GM12878 (cell line): ENCODE results near the gene UQCR10. TPM values are rescaled to one million over a fixed set of nuclear protein-coding genes. Genes with fewer than 3 reads are reported as not detected.

ENCODE experiments used
- ATAC-seq: fragments of 200-7000 bp; cut with Tn5 transposase; 3 replicates; pipeline ENCODE4 v1.9.1; 2020; ENCODE audit warnings: mild to moderate bottlenecking, moderate library complexity
- BruUV-seq: library from RNA; stranded (reverse); fragments of 400-500 nt; replicated peaks from 2 replicates; lab custom pipeline; 2021; lab: Mats Ljungman, UMichigan
- CTCF ChIA-PET: fragments of 300-600 bp; sonication (Branson Sonifier 250); formaldehyde crosslinking; extraction: SDS; loops from one replicate; lab custom pipeline; 2021; ENCODE audit warnings: inconsistent platforms; lab: Yijun Ruan, JAX
- POLR2A ChIA-PET: fragments of 350-600 bp; formaldehyde crosslinking; extraction: SDS; loops from one replicate; lab custom pipeline; 2021; ENCODE audit warnings: inconsistent platforms; lab: Charles Lee
- RAD21 ChIA-PET: fragments of 300-600 bp; sonication (Branson Sonifier 250); formaldehyde crosslinking; loops from one replicate; lab custom pipeline; 2023; ENCODE audit warnings: antibody characterized with exemption; ENCODE audit not compliant: unreplicated experiment; lab: Charles Lee
- SMC1A ChIA-PET: fragments of 300-600 bp; sonication (Branson Sonifier 250); formaldehyde crosslinking; loops from one replicate; lab custom pipeline; 2023; ENCODE audit not compliant: unreplicated experiment, uncharacterized antibody; lab: Charles Lee
- DNase-seq: peaks from one replicate; pipeline ENCODE4 v3.0.0-alpha.2; 2011; ENCODE audit warnings: low read depth, low spot score
- FAIRE-seq: peaks from 3 replicates; lab custom pipeline; 2011; peaks lifted over from hg19 to GRCh38; lab: Jason Lieb, UNC
- H2AFZ ChIP-seq: 2 replicates; pipeline ENCODE4 v1.6.0; 2011; ENCODE audit warnings: low read depth, low read length, control low read depth; ENCODE audit not compliant: control insufficient read depth
- H3K27ac ChIP-seq: 2 replicates; pipeline ENCODE4 v1.5.1; 2011; ENCODE audit warnings: control low read depth; ENCODE audit not compliant: control insufficient read depth, insufficient read depth
- H3K27me3 ChIP-seq, 2 experiments: replicated peaks in 1 of 2; 2 replicates each; pipeline versions ENCODE4 v1.6.0 to v1.6.1; 2011; ENCODE audit warnings: low read length in 1 of 2; ENCODE audit not compliant: control insufficient read depth in 2 of 2, insufficient read depth in 2 of 2
- H3K36me3 ChIP-seq, 2 experiments: 2 replicates each; pipeline ENCODE4 v1.5.1; 2011; ENCODE audit warnings: low read length in 1 of 2; ENCODE audit not compliant: control insufficient read depth in 2 of 2, insufficient read depth in 2 of 2
- H3K4me1 ChIP-seq: 2 replicates; pipeline ENCODE4 v1.6.1; 2011; ENCODE audit warnings: mild to moderate bottlenecking, low read length, moderate library complexity, mixed read lengths; ENCODE audit not compliant: control insufficient read depth, insufficient read depth
- H3K4me2 ChIP-seq: 2 replicates; pipeline ENCODE4 v1.6.0; 2011; ENCODE audit warnings: control low read depth; ENCODE audit not compliant: control insufficient read depth, insufficient read depth
- H3K4me3 ChIP-seq: fragments of 200-600 bp; sonication (generic); 2 replicates; pipeline ENCODE4 v1.5.1; 2016
- H3K79me2 ChIP-seq: 2 replicates; pipeline ENCODE4 v1.6.0; 2011; ENCODE audit warnings: low read length; ENCODE audit not compliant: control insufficient read depth, insufficient read depth
- H3K9ac ChIP-seq: 2 replicates; pipeline ENCODE4 v1.8.0; 2011; ENCODE audit warnings: low read length, control low read depth, mixed read lengths; ENCODE audit not compliant: control insufficient read depth, insufficient read depth
- H3K9me3 ChIP-seq: replicated peaks from 3 replicates; pipeline ENCODE4 v1.5.1; 2011; ENCODE audit warnings: mild to moderate bottlenecking, low read length; ENCODE audit not compliant: control insufficient read depth, insufficient read depth
- H4K20me1 ChIP-seq: 2 replicates; pipeline ENCODE4 v1.6.0; 2011; ENCODE audit not compliant: control insufficient read depth, insufficient read depth
- CUX1 ChIP-seq: IDR thresholded peaks from 2 replicates; pipeline ENCODE4 v1.6.1; 2012; ENCODE audit warnings: improper control_type of control experiment, low read depth, low read length; ENCODE audit not compliant: insufficient replicate concordance
- EED ChIP-seq: sonication (generic); IDR thresholded peaks from 2 replicates; pipeline ENCODE4 v1.6.1; 2016; ENCODE audit warnings: antibody characterized with exemption, low read depth
- MEF2B ChIP-seq: fragments of 450-650 bp; IDR thresholded peaks from 2 replicates; pipeline ENCODE4 v1.6.1; 2018; ENCODE audit warnings: mild to moderate bottlenecking, moderate library complexity; ENCODE audit not compliant: partially characterized antibody, poor library complexity, severe bottlenecking
- TARDBP ChIP-seq: IDR thresholded peaks from 2 replicates; pipeline ENCODE4 v1.6.1; 2016; ENCODE audit warnings: borderline replicate concordance
- WGBS: methylation state at CpG from one replicate; pipeline ENCODE4 v1.1.6; 2016; ENCODE audit warnings: low lambda C conversion rate; ENCODE audit not compliant: insufficient replicate concordance, insufficient coverage; ENCODE audit errors: missing lambda C conversion rate; 5-methylcytosine and 5-hydroxymethylcytosine counted together
- in situ Hi-C: fragments of 300-500 bp; cut with MboI; formaldehyde crosslinking; loops from 9 replicates; pipeline ENCODE4 v1.14.3; 2018; ENCODE audit warnings: mixed read lengths
- intact Hi-C: fragments of 100-400 bp; cut with micrococcal nuclease; formaldehyde crosslinking; loops from one replicate; pipeline ENCODE4 v1.14.2; 2022; ENCODE audit not compliant: unreplicated experiment
- polyA plus RNA-seq, 11 experiments: library from polyadenylated mRNA; depleted of rRNA in 4 of 11; unstranded in 6 of 11; stranded (reverse) in 5 of 11; fragments of >200 nt; fragmentation: Nextera tagmentation in 4 of 11; fragmentation: Illumina TruSeq in 1 of 11; extraction: Ambion mirVana in 4 of 11; extraction: Trizol in 1 of 11; gene quantifications; 1 replicate in 1 of 11; 2 replicates in 10 of 11; pipeline versions ENCODE4 v1.2.1 to v1.2.3, GENCODE V29; 2011 to 2016; ENCODE audit warnings: inconsistent platforms in 2 of 11, missing spikeins in 2 of 11, low read depth in 1 of 11
- total RNA-seq, 4 experiments: library from RNA; depleted of rRNA in 3 of 4; stranded (reverse); fragments of >200 nt in 3 of 4; fragmentation: Illumina TruSeq in 1 of 4; extraction: Trizol in 1 of 4; gene quantifications; 2 replicates each; pipeline versions ENCODE4 v1.2.1 to v1.2.3, GENCODE V29; 2013 to 2021

The UQCR10 gene
- total and polyA plus RNA-seq, 10 of the 15 experiments (the other 5 are each of a cell fraction or from before 2014, with no cell fraction given) = 144 to 1,021 (median 214) TPM

- Histone ChIP-seq H4K20me1 (no peaks in the 10 kb centered on the region), H3K9ac (no peak overlapping the region), H2AFZ (no peak overlapping the region), H3K36me3 (no peaks in the 10 kb centered on the region; a peak in 2 of 4 replicates), H3K9me3 (no peaks in the 10 kb centered on the region; the same call in 2 of the 3 replicates), H3K4me1 (no peaks in the 10 kb centered on the region), H3K4me2 (no peak overlapping the region), H3K27me3 (no peaks in the 10 kb centered on the region), H3K4me3 (no peak overlapping the region), H3K27ac (no peak overlapping the region), H3K79me2 (no peaks in the 10 kb centered on the region)
- ATAC-seq (no peak), DNase-seq (no peak), FAIRE-seq (no peak)
- SMC1A ChIA-PET = no interaction called here
- TF ChIP-seq CUX1 = no peak
- no peak for TF ChIP-seq MEF2B
- TF ChIP-seq EED = no peak
- no peak for TF ChIP-seq TARDBP
- WGBS = 78% methylated on average over 8 of the region's 8 CpGs
- in situ Hi-C loops (no loop called here), intact Hi-C loops (no loop called here)
- CTCF ChIA-PET = no interaction called here
- POLR2A ChIA-PET = no interaction called here
- RAD21 ChIA-PET = interaction anchor here (1.2 kb wide), 1 partner anchor 258 kb away, joined by 3 read pairs; no protein-coding TSS in a partner anchor
- BruUV-seq = no TSS peak
These were observed 22.3 kb upstream of the UQCR10 start for GRCh38 chr22:29744902-29745301.
